HEK293 (cell line): ENCODE data around the gene GNS.

Experiments
- CTCF ChIA-PET: fragments of 350-600 bp; formaldehyde crosslinking; extraction: SDS; loops from one replicate; lab custom pipeline; 2021; ENCODE audit warnings: antibody characterized with exemption; lab: Yijun Ruan, JAX
- POLR2A ChIA-PET: fragments of 300-600 bp; formaldehyde crosslinking; extraction: SDS; loops from one replicate; lab custom pipeline; 2020; ENCODE audit warnings: antibody characterized with exemption, inconsistent platforms; lab: Yijun Ruan, JAX
- H3K27ac ChIP-seq: fragments of 200-500 bp; sonication (Bioruptor generic); 2 replicates; pipeline ENCODE4 v1.5.1; 2014; ENCODE audit warnings: low read depth, low read length, control low read depth, inconsistent platforms; ENCODE audit errors: extremely low read depth
- H3K36me3 ChIP-seq, 2 experiments: fragments of 200-500 bp in 1 of 2; sonication (Bioruptor generic) in 1 of 2; 1 replicate in 1 of 2; 2 replicates in 1 of 2; pipeline ENCODE4 v1.5.1; 2014 to 2017; ENCODE audit warnings: inconsistent platforms in 2 of 2, low read length in 2 of 2; ENCODE audit not compliant: control insufficient read depth in 2 of 2, insufficient read depth in 1 of 2
- H3K4me1 ChIP-seq: fragments of 200-500 bp; sonication (Bioruptor generic); 2 replicates; pipeline ENCODE4 v1.5.1; 2014; ENCODE audit warnings: mild to moderate bottlenecking, low read length, inconsistent platforms; ENCODE audit not compliant: control insufficient read depth, insufficient read depth
- H3K4me3 ChIP-seq: 2 replicates; pipeline ENCODE4 v1.5.1; 2011; ENCODE audit warnings: low read depth, mild to moderate bottlenecking, control low read depth, low read length, moderate library complexity
- H3K9me3 ChIP-seq: fragments of 200-500 bp; sonication (Bioruptor generic); 2 replicates; pipeline ENCODE4 v1.5.1; 2014; ENCODE audit warnings: low read depth, low read length, inconsistent platforms; ENCODE audit not compliant: control insufficient read depth, insufficient read depth
- HOXD13 ChIP-seq: sonication (generic); formaldehyde crosslinking; IDR thresholded peaks from 2 replicates; pipeline ENCODE4 v1.8.0; 2022; ENCODE audit warnings: missing genetic modification reagents, borderline replicate concordance
- INSM2 ChIP-seq: fragments of 450-650 bp; formaldehyde crosslinking; IDR thresholded peaks from 2 replicates; pipeline ENCODE4 v1.5.1; 2016; ENCODE audit warnings: missing biosample characterization, missing genetic modification characterization
- KLF10 ChIP-seq: fragments of 450-650 bp; IDR thresholded peaks from 2 replicates; pipeline ENCODE4 v1.5.1; 2018; ENCODE audit warnings: missing biosample characterization, mild to moderate bottlenecking, missing genetic modification characterization
- PATZ1 ChIP-seq: fragments of 450-650 bp; formaldehyde crosslinking; IDR thresholded peaks from 2 replicates; pipeline ENCODE4 v1.5.1; 2016; ENCODE audit warnings: missing biosample characterization, missing genetic modification characterization
- SP3 ChIP-seq: fragments of 450-650 bp; formaldehyde crosslinking; IDR thresholded peaks from 2 replicates; pipeline ENCODE4 v1.5.1; 2016; ENCODE audit warnings: missing biosample characterization, missing genetic modification characterization
- ZNF10 ChIP-seq: fragments of 450-650 bp; formaldehyde crosslinking; IDR thresholded peaks from 2 replicates; pipeline ENCODE4 v1.5.1; 2017; ENCODE audit warnings: missing biosample characterization, missing genetic modification characterization
- ZNF18 ChIP-seq: fragments of 450-650 bp; formaldehyde crosslinking; IDR thresholded peaks from 2 replicates; pipeline ENCODE4 v1.5.1; 2016; ENCODE audit warnings: missing biosample characterization, missing genetic modification characterization
- ZNF280C ChIP-seq: fragments of 450-650 bp; formaldehyde crosslinking; IDR thresholded peaks from 2 replicates; pipeline ENCODE4 v1.5.1; 2016; ENCODE audit warnings: missing biosample characterization, missing genetic modification characterization
- ZNF350 ChIP-seq: fragments of 450-650 bp; formaldehyde crosslinking; IDR thresholded peaks from 2 replicates; pipeline ENCODE4 v1.5.0; 2017; ENCODE audit warnings: missing biosample characterization, mild to moderate bottlenecking, missing genetic modification characterization
- ZNF391 ChIP-seq: fragments of 450-650 bp; formaldehyde crosslinking; IDR thresholded peaks from 2 replicates; pipeline ENCODE4 v1.5.1; 2016; ENCODE audit warnings: low read depth, missing biosample characterization, missing genetic modification characterization, borderline replicate concordance
- ZNF530 ChIP-seq: fragments of 450-650 bp; formaldehyde crosslinking; IDR thresholded peaks from 2 replicates; pipeline ENCODE4 v1.5.1; 2016; ENCODE audit warnings: low read depth, missing biosample characterization, missing genetic modification characterization
- ZNF544 ChIP-seq: fragments of 450-650 bp; formaldehyde crosslinking; IDR thresholded peaks from 2 replicates; pipeline ENCODE4 v1.5.0; 2017; ENCODE audit warnings: missing biosample characterization, missing genetic modification characterization
- ZNF639 ChIP-seq: fragments of 450-650 bp; formaldehyde crosslinking; IDR thresholded peaks from 2 replicates; pipeline ENCODE4 v1.5.1; 2016; ENCODE audit warnings: missing biosample characterization, missing genetic modification characterization
- ZNF654 ChIP-seq: fragments of 450-650 bp; formaldehyde crosslinking; IDR thresholded peaks from 2 replicates; pipeline ENCODE4 v1.5.1; 2016; ENCODE audit warnings: low read depth, missing biosample characterization, missing genetic modification characterization
- ZNF664 ChIP-seq: fragments of 450-650 bp; formaldehyde crosslinking; IDR thresholded peaks from 2 replicates; pipeline ENCODE4 v1.5.1; 2016; ENCODE audit warnings: missing biosample characterization, missing genetic modification characterization
- ZSCAN23 ChIP-seq: fragments of 450-650 bp; formaldehyde crosslinking; IDR thresholded peaks from 2 replicates; pipeline ENCODE4 v1.5.1; 2016; ENCODE audit warnings: missing biosample characterization, missing genetic modification characterization

GNS gene

GRCh38 chr12:64701283-64701682 lies 57.9 kb downstream of the GNS start (continued):
- no peak for TF ChIP-seq ZNF391 (tag by site-specific recombination)
- TF ChIP-seq ZNF530 (tag by site-specific recombination): no peak
- no peak for TF ChIP-seq INSM2 (tag by site-specific recombination)
- no peak for TF ChIP-seq PATZ1
- TF ChIP-seq ZNF654: no peak

GRCh38 chr12:64700532-64700931 lies 58.7 kb downstream of the GNS start:
- H3K4me3 ChIP-seq: no peak overlapping the region
- H3K9me3 ChIP-seq: no peaks in the 10 kb centered on the region
- CTCF ChIA-PET: interaction anchor here (0.6 to 17.9 kb wide), 4 partner anchors 12 to 256 kb away, joined by 3 to 219 read pairs (median 3); no protein-coding TSS in a partner anchor
- H3K36me3 ChIP-seq: peaks cover 2 to 5% of the 10 kb centered on the region in 2 experiments
- TF ChIP-seq ZNF639 (tag by site-specific recombination): no peak
- TF ChIP-seq ZNF280C (tag by site-specific recombination): no peak
- no peak for TF ChIP-seq ZNF10 (tag by site-specific recombination)
- TF ChIP-seq ZNF664: no peak
- no peak for TF ChIP-seq HOXD13
- no peak for TF ChIP-seq SP3
- no peak for TF ChIP-seq KLF10
- TF ChIP-seq ZNF350 (tag by site-specific recombination): no peak
- TF ChIP-seq ZSCAN23 (tag by site-specific recombination): no peak
- no peak for TF ChIP-seq ZNF544
- no peak for TF ChIP-seq ZNF18 (tag by site-specific recombination)
- POLR2A ChIA-PET: no interaction called here
- no peak overlapping the region for H3K27ac ChIP-seq
- H3K4me1 ChIP-seq: 0 out of 2 replicates have a peak, but pooled peaks cover 3% of the 10 kb centered on the region
